ENCODE results near the gene ZNF280A. TPM values are rescaled to one million over a fixed set of nuclear protein-coding genes. Genes with fewer than 3 reads are reported as not detected.

Gene ZNF280A
- total and polyA plus RNA-seq, 2 donors (not counting 3 experiments of a cell fraction or from before 2014, with no cell fraction given), result 0.15 TPM; not detected in 1

- no peaks in the 10 kb centered on the region for H3K9me3 ChIP-seq (replicated peaks; ENCODE audit: control insufficient read depth, insufficient read depth, low read length)
- H3K27ac ChIP-seq (ENCODE audit: insufficient read depth, low read depth, low read length), result no peak within 1 kb of the TSS
- FAIRE-seq, result no peak
- H3K79me2 ChIP-seq (ENCODE audit: control insufficient read depth, insufficient read depth, low read length), result no peaks in the 10 kb centered on the region
- intact Hi-C loops (cut with micrococcal nuclease) (no loop called here), dilution Hi-C loops (cut with MboI; ENCODE audit: extremely low pct_ligation_motif_present, low sequenced_read_pairs) (no loop called here)
- no peaks in the 10 kb centered on the region for H3K36me3 ChIP-seq (ENCODE audit: control insufficient read depth in 2 of 2, extremely low read depth in 1 of 2, insufficient read depth in 2 of 2, low read length in 2 of 2)
- POLR2A ChIA-PET, result no interaction called here
- H3K4me2 ChIP-seq (ENCODE audit: insufficient read depth, low read length), result no peak within 1 kb of the TSS
- no peaks in the 10 kb centered on the region for H3K9me1 ChIP-seq (replicated peaks; ENCODE audit: control insufficient read depth, extremely low read depth, insufficient read depth, low read length)
- H3K9ac ChIP-seq (replicated peaks; ENCODE audit: extremely low read depth, insufficient read depth, low read length), result no peak within 1 kb of the TSS
- H3K27me3 ChIP-seq (ENCODE audit: control insufficient read depth in 2 of 2, insufficient read depth in 2 of 2, low read length in 2 of 2), result no peaks in the 10 kb centered on the region
- H3K4me1 ChIP-seq (ENCODE audit: control insufficient read depth, extremely low read depth, insufficient read depth, low read length), result no peaks in the 10 kb centered on the region
- no peak within 1 kb of the TSS for H3K4me3 ChIP-seq (replicated peaks in 1 of 3; ENCODE audit: insufficient read depth in 1 of 3, low read depth in 1 of 3, low read length in 3 of 3)
- DNase-seq (ENCODE audit: low read depth, low spot score), result peak; percentile 27
- no peaks in the 10 kb centered on the region for H4K20me1 ChIP-seq (replicated peaks; ENCODE audit: control insufficient read depth, extremely low read depth, insufficient read depth, low read length)
- CTCF ChIA-PET, result interaction anchor here (0.7 to 2.0 kb wide), 12 partner anchors 9 to 132 kb away, joined by 3 to 15 read pairs (median 3); partner anchors contain the start of gene ZNF280A
- H2AFZ ChIP-seq (ENCODE audit: low read depth, low read length), result no peak within 1 kb of the TSS
- TF ChIP-seq EZH2 (IDR thresholded peaks at IDR 0.05; ENCODE audit: borderline replicate concordance, low read depth, low read length, severe bottlenecking) (no peak), MAX (IDR thresholded peaks at IDR 0.05; ENCODE audit: insufficient read depth, insufficient read length) (no peak), CTCF (IDR thresholded peaks at IDR 0.05; ENCODE audit: extremely low read depth in 1 of 2, insufficient read depth in 1 of 2, low read depth in 1 of 2, low read length in 2 of 2) (peak; percentile 79 to 85), JUN (IDR thresholded peaks at IDR 0.05; ENCODE audit: borderline replicate concordance, insufficient read depth, insufficient read length, low read depth) (no peak), MYC (IDR thresholded peaks at IDR 0.05; ENCODE audit: low read depth, low read length) (no peak)
- no TSS peak for BruUV-seq (replicated peaks)
Observed at GRCh38 chr22:22558972-22559603, 39.0 kb upstream of the ZNF280A start, which contains the start of gene PRAME. TSS of gene PRAME (minus strand) at chr22:22559265. CDS start at chr22:22556832, 2,433 bp downstream.
